ENCODE data around the gene PPP6C.
"Not testable (repeated sequence)": the region's sequence is repeated elsewhere in the genome, so short reads cannot be mapped to it uniquely, and the experiment has no call there.

Gene PPP6C

DNA sequence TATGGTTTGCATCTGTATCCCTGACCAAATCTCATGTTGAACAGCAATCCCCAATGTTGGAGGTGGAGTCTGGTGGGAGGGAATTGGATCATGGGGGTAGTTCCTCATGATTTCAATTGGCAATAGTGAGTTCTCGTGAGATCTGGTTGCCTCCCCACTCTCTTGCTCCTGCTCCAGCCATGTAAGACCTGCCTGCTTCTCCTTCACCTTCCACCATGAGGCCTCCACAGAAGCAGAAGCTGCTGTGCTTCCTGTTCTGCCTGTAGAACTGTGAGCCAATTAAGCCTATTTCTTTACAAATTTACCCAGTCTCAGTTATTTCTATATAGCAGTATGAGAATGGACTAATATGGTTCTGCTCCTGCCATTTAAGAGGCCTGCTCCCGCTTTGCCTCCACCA is 79.1 kb downstream of the PPP6C start:
- TF ChIP-seq, protein P1, sequence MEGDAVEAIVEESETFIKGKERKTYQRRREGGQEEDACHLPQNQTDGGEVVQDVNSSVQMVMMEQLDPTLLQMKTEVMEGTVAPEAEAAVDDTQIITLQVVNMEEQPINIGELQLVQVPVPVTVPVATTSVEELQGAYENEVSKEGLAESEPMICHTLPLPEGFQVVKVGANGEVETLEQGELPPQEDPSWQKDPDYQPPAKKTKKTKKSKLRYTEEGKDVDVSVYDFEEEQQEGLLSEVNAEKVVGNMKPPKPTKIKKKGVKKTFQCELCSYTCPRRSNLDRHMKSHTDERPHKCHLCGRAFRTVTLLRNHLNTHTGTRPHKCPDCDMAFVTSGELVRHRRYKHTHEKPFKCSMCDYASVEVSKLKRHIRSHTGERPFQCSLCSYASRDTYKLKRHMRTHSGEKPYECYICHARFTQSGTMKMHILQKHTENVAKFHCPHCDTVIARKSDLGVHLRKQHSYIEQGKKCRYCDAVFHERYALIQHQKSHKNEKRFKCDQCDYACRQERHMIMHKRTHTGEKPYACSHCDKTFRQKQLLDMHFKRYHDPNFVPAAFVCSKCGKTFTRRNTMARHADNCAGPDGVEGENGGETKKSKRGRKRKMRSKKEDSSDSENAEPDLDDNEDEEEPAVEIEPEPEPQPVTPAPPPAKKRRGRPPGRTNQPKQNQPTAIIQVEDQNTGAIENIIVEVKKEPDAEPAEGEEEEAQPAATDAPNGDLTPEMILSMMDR (IDR thresholded peaks at IDR 0.05) = no peak
- no peak for TF ChIP-seq ZFX (IDR thresholded peaks at IDR 0.05; ENCODE audit: borderline replicate concordance)
- H3K27ac ChIP-seq = no peak overlapping the region

DNA sequence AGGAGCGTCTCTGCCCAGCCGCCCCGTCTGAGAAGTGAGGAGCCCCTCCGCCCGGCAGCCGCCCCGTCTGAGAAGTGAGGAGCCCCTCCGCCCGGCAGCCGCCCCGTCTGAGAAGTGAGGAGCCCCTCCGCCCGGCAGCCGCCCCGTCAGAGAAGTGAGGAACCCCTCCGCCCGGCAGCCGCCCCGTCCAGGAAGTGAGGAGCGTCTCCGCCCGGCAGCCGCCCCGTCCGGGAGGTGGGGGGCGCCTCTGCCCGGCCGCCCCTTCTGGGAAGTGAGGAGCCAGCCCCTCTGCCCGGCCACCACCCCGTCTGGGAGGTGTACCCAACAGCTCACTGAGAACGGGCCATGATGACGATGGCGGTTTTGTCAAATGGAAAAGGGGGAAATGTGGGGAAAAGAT is 81.1 kb downstream of the PPP6C start:
- H3K27ac ChIP-seq = not testable (repeated sequence)

DNA sequence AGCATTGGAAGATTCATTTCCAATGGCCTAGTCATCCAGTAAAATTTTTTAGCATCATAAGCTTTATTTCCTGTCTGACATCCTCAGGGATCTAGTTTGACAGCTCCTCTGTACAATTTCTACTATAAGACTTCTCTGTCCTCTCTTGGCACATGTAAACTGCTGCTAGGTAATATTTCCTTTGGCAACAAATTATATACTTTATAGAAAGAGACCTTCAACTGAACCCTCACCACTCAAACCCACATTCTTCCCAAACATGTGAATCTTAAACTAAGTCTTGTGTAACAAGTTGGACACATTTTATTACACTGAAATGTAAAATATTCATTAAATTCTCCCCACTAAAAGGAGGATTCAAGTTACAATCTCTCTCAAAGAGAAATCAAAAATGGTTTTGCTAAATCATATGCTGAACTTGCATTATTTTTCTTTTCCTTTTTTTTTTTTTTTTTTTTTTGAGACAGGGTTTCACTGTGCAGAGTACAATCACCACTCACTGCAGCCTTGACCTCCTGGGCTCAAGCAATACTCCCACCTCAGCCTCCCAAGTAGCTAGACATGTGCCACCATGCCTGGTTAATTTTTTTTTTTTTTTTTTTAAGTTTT is 83.2 kb downstream of the PPP6C start:
- H3K27ac ChIP-seq = no peak overlapping the region
- TF ChIP-seq, protein P1 (IDR thresholded peaks at IDR 0.05) = no peak
- no peak for TF ChIP-seq ZFX (IDR thresholded peaks at IDR 0.05; ENCODE audit: borderline replicate concordance)

DNA sequence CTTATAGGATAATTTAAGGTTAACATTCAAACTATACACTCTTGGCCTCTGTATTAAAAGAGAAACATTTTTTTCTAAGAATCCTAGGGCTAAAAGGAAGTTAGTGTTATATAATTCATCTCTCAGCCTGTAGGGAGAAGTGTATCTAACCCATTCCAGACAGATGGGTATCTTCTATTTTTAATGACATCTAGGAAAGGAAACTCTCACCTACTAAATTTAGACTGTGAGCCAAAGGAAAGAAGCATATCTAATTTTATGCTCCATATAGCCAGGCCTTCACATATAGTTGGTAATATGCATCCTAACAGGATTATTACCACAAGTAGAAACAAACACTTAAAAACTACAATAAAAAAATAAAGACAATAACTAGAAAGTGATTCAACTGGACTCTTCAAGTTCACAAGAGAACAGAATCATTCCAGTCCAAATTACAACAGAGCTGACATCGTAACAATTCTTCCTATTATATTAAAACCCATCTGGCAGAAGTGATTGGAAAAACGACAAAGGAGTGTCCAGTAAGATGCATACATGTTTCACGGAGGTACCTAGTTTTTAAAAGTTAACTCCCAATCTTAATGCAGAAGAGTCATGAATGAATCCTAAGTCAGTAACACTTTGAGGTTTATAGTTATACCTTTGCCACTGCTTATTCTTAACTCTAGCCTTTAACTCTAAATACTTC is 85.7 kb downstream of the PPP6C start:
- no peak overlapping the region for H3K27ac ChIP-seq
- TF ChIP-seq ZFX (IDR thresholded peaks at IDR 0.05; ENCODE audit: borderline replicate concordance) = no peak
- TF ChIP-seq, protein P1 (IDR thresholded peaks at IDR 0.05) = no peak

DNA sequence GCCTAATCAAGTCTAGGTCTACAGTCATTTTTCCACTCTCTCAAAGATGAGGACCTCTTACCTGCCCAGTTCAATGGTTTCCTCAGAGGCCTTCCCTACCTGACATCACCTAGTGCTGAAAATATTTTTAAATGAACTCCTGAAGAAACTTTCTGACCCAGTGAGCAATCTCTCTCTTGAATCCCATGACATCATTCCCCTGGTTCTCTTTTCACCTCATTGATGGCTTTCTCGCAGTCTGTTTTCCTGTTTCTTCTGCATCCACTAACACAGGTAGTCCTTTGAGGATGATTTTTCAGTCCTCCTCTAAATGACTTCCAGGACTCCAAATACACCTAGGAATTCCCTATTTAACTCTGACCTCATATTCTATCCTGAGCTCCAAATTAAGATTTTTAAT is 86.6 kb downstream of the PPP6C start:
- no peak overlapping the region for H3K27ac ChIP-seq
- TF ChIP-seq ZFX (IDR thresholded peaks at IDR 0.05; ENCODE audit: borderline replicate concordance) = no peak
- TF ChIP-seq, protein P1 (IDR thresholded peaks at IDR 0.05) = no peak

DNA sequence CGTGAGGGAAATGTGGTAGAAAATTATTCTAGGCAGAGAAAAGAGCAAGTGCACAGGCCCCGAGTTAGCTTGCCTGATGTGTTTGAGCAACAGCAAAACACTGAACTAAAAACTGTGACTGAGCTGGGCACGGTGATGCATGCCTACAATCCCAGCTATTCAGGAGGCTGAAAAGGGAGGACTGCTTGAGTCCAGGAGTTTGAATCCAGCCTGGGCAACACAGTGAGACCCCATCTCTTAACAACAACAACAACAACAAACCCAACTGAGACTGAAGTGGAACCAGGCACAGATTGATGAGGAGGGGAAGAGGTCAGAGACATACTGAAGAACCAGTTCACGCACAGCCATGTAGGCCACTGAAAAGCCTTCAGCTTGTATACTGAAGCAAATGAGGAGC is 88.8 kb downstream of the PPP6C start:
- TF ChIP-seq, protein P1 (IDR thresholded peaks at IDR 0.05) = no peak
- TF ChIP-seq ZFX (IDR thresholded peaks at IDR 0.05; ENCODE audit: borderline replicate concordance) = no peak
- no peak overlapping the region for H3K27ac ChIP-seq

DNA sequence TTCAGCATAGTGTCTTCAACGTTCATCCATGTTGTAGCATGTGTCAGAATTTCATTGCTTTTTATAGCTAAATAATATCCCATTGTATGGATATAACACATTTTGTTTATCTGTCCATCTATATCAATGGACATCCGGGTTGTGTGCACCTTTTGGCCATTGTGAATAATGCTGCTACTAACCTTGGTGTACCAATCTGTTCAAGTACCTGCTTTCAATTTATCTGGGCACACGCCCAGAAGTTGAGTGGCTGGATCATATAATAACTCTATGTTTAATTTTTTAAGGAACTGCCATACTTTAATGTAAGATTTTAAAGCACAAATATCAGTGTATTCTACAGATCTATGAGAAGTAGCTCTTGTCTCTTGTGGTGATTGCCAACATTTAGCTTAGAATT is 89.8 kb downstream of the PPP6C start:
- H3K27ac ChIP-seq = no peak overlapping the region
- no peak for TF ChIP-seq ZFX (IDR thresholded peaks at IDR 0.05; ENCODE audit: borderline replicate concordance)
- TF ChIP-seq, protein P1 (IDR thresholded peaks at IDR 0.05) = no peak
